HCT116 (cell line): ENCODE measurements around the gene GAL3ST3. TPM values are rescaled to one million over a fixed set of nuclear protein-coding genes. Genes with fewer than 3 reads are reported as not detected.

Experiments
- ATAC-seq: fragments of 200-7000 bp; cut with Tn5 transposase; 2 replicates; pipeline ENCODE4 v1.9.1; 2020; ENCODE audit warnings: mild to moderate bottlenecking, moderate library complexity
- BruUV-seq: library from RNA; stranded (reverse); fragments of 400-500 nt; replicated peaks from 2 replicates; lab custom pipeline; 2021; lab: Mats Ljungman, UMichigan
- CTCF ChIA-PET: fragments of 300-600 bp; sonication (Branson Sonifier 250); formaldehyde crosslinking; loops from one replicate; lab custom pipeline; 2021; ENCODE audit warnings: antibody characterized with exemption; lab: Charles Lee
- POLR2A ChIA-PET: fragments of 300-600, 350-600 bp; sonication (Branson Sonifier 250); formaldehyde crosslinking; loops from one replicate; lab custom pipeline; 2021; ENCODE audit warnings: antibody characterized with exemption; lab: Charles Lee
- RAD21 ChIA-PET, 2 experiments: fragments of 300-600 bp; sonication (Branson Sonifier 250); formaldehyde crosslinking; loops; one replicate each; lab custom pipeline; 2023; ENCODE audit warnings: low total read pairs in 2 of 2; ENCODE audit not compliant: uncharacterized antibody in 2 of 2, unreplicated experiment in 2 of 2, low non-redundant PET in 1 of 2; lab: Charles Lee
- DNase-seq: peaks from one replicate; pipeline ENCODE4 v3.0.0-alpha.2; 2010; ENCODE audit warnings: low read depth, low spot score
- H2AFZ ChIP-seq: fragments of 200-600 bp; shearing (Covaris generic), sonication (generic); 2 replicates; pipeline ENCODE4 v1.6.1; 2017; ENCODE audit warnings: low read depth, mixed run types, mixed read lengths, antibody characterized with exemption, low read length; ENCODE audit not compliant: poor library complexity, severe bottlenecking
- H3K27ac ChIP-seq: 2 replicates; pipeline ENCODE4 v1.5.1; 2012; ENCODE audit warnings: low read depth, low read length
- H3K27me3 ChIP-seq: fragments of 200-600 bp; sonication (generic); 2 replicates; pipeline ENCODE4 v1.6.1; 2016; ENCODE audit warnings: mixed run types, low read length, mixed read lengths; ENCODE audit not compliant: insufficient read depth
- H3K36me3 ChIP-seq, 2 experiments: fragments of 200-500 bp in 1 of 2; fragments of 200-600 bp in 1 of 2; sonication (Bioruptor generic) in 1 of 2; sonication (generic) in 1 of 2; 2 replicates each; pipeline versions ENCODE4 v1.5.1 to v1.6.1; 2014 to 2016; ENCODE audit warnings: low read length in 2 of 2, inconsistent platforms in 1 of 2, mixed read lengths in 1 of 2, mixed run types in 1 of 2; ENCODE audit not compliant: insufficient read depth in 2 of 2, control insufficient read depth in 1 of 2
- H3K4me1 ChIP-seq, 2 experiments: fragments of 200-600 bp in 1 of 2; sonication (generic) in 1 of 2; 2 replicates each; pipeline versions ENCODE4 v1.5.1 to v1.6.1; 2012 to 2017; ENCODE audit warnings: low read length in 2 of 2, inconsistent platforms in 1 of 2, mild to moderate bottlenecking in 1 of 2, mixed read lengths in 1 of 2, mixed run types in 1 of 2, moderate library complexity in 1 of 2; ENCODE audit not compliant: insufficient read depth in 2 of 2, control insufficient read depth in 1 of 2
- H3K4me2 ChIP-seq: fragments of 200-600 bp; sonication (generic); 2 replicates; pipeline ENCODE4 v1.6.1; 2017; ENCODE audit warnings: mixed run types, low read length, mixed read lengths
- H3K4me3 ChIP-seq, 2 experiments: fragments of 200-600 bp in 1 of 2; sonication (generic) in 1 of 2; replicated peaks in 1 of 2; 2 replicates each; pipeline ENCODE4 v1.5.1; 2011 to 2016; ENCODE audit warnings: low read length in 2 of 2, control low read depth in 1 of 2, low read depth in 1 of 2, mild to moderate bottlenecking in 1 of 2, mixed read lengths in 1 of 2, mixed run types in 1 of 2
- H3K79me2 ChIP-seq: fragments of 200-600 bp; sonication (generic); 2 replicates; pipeline ENCODE4 v1.6.1; 2017; ENCODE audit warnings: mild to moderate bottlenecking, mixed run types, low read length, moderate library complexity, mixed read lengths; ENCODE audit not compliant: insufficient read depth
- H3K9ac ChIP-seq: fragments of 200-600 bp; sonication (generic); 2 replicates; pipeline ENCODE4 v1.6.1; 2016; ENCODE audit warnings: low read length, mixed read lengths
- H3K9me2 ChIP-seq: fragments of 200-600 bp; sonication (generic), shearing (Covaris generic); 2 replicates; pipeline ENCODE4 v1.6.1; 2017; ENCODE audit warnings: mixed run types, mild to moderate bottlenecking, moderate library complexity; ENCODE audit not compliant: insufficient read depth
- H3K9me3 ChIP-seq, 2 experiments: fragments of 200-500 bp in 1 of 2; fragments of 200-600 bp in 1 of 2; sonication (Bioruptor generic) in 1 of 2; sonication (generic) in 1 of 2; 2 replicates each; pipeline ENCODE4 v1.6.1; 2014 to 2017; ENCODE audit warnings: low read length in 2 of 2, mixed read lengths in 2 of 2, inconsistent platforms in 1 of 2, low read depth in 1 of 2, mild to moderate bottlenecking in 1 of 2, mixed run types in 1 of 2, moderate library complexity in 1 of 2; ENCODE audit not compliant: control insufficient read depth in 1 of 2, insufficient read depth in 1 of 2
- H4K20me1 ChIP-seq: fragments of 200-600 bp; sonication (generic), shearing (Covaris generic); 2 replicates; pipeline ENCODE4 v1.6.1; 2017; ENCODE audit warnings: mixed run types, mild to moderate bottlenecking, moderate library complexity; ENCODE audit not compliant: insufficient read depth
- ATF3 ChIP-seq: IDR thresholded peaks from 2 replicates; pipeline ENCODE4 v1.6.1; 2012
- ELF1 ChIP-seq: IDR thresholded peaks from 2 replicates; pipeline ENCODE4 v1.6.1; 2012; ENCODE audit warnings: low read depth, borderline replicate concordance
- POLR2A ChIP-seq: IDR thresholded peaks from 2 replicates; pipeline ENCODE4 v1.7.0; 2011; ENCODE audit warnings: borderline replicate concordance; ENCODE audit not compliant: insufficient read depth, insufficient read length; ENCODE audit errors: extremely low read depth
- SIN3A ChIP-seq: IDR thresholded peaks from 2 replicates; pipeline ENCODE4 v1.6.1; 2012; ENCODE audit warnings: low read depth
- SP1 ChIP-seq: IDR thresholded peaks from 2 replicates; pipeline ENCODE4 v1.6.1; 2012; ENCODE audit warnings: low read depth
- TCF7L2 ChIP-seq: IDR thresholded peaks from 2 replicates; pipeline ENCODE4 v1.7.0; 2011; ENCODE audit warnings: borderline replicate concordance, inconsistent platforms; ENCODE audit not compliant: insufficient read depth, insufficient read length; ENCODE audit errors: extremely low read depth
- ZBTB33 ChIP-seq: IDR thresholded peaks from 2 replicates; pipeline ENCODE4 v1.6.1; 2011; ENCODE audit warnings: mild to moderate bottlenecking, low read length, moderate library complexity; ENCODE audit not compliant: insufficient replicate concordance; ENCODE audit errors: extremely low read depth
- ZFX ChIP-seq: fragments of 450-650 bp; IDR thresholded peaks from 2 replicates; pipeline ENCODE4 v1.6.1; 2017
- intact Hi-C: fragments of 100-400 bp; cut with micrococcal nuclease; formaldehyde crosslinking; loops from 2 replicates; pipeline ENCODE4 v1.10.0; 2022
- total RNA-seq: library from RNA; stranded (reverse); gene quantifications from one replicate; pipeline ENCODE4 v1.2.1, GENCODE V29; 2021; ENCODE audit not compliant: unreplicated experiment
- TF ChIP-seq, protein P1 (sequence below): IDR thresholded peaks from 2 replicates; pipeline ENCODE4 v1.6.1; 2012

GAL3ST3 gene
- total RNA-seq, 1 experiment from 2014 or later = not detected

GRCh38 chr11:66012371-66012945 lies 36.5 kb downstream of the GAL3ST3 start:
- ChIA-PET RAD21 (no interaction called here), CTCF (interaction anchor here (0.7 to 3.2 kb wide), 4 partner anchors 9 to 232 kb away, joined by 5 to 22 read pairs (median 8); partner anchors contain the start of gene FIBP), POLR2A (interaction anchor here (1.2 to 2.6 kb wide), 3 partner anchors 9 to 97 kb away, joined by 4 to 17 read pairs (median 10); partner anchors contain the start of genes BANF1 and EIF1AD)
- BruUV-seq = no TSS peak
- Histone ChIP-seq H3K9me3 (no peaks in the 10 kb centered on the region), H3K27ac (peak overlapping the region; percentile 89), H3K4me1 (peaks cover 75 to 100% of the 10 kb centered on the region in 2 experiments), H3K27me3 (no peaks in the 10 kb centered on the region), H2AFZ (no peak overlapping the region), H3K9me2 (no peaks in the 10 kb centered on the region), H4K20me1 (no peaks in the 10 kb centered on the region), H3K9ac (peak overlapping the region; percentile 74), H3K36me3 (no peaks in the 10 kb centered on the region), H3K79me2 (peaks cover 11% of the 10 kb centered on the region; the same call in 1 of the 2 replicates), H3K4me3 (peak overlapping the region; percentile 44 to 59), H3K4me2 (peak overlapping the region; percentile 72)
- TF ChIP-seq SP1 (no peak), SIN3A (no peak), ELF1 (no peak), ZFX (no peak), ZBTB33 (no peak), POLR2A (no peak), ATF3 (no peak), TCF7L2 (no peak)
- TF ChIP-seq, protein P1, sequence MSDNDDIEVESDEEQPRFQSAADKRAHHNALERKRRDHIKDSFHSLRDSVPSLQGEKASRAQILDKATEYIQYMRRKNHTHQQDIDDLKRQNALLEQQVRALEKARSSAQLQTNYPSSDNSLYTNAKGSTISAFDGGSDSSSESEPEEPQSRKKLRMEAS = no peak
- ATAC-seq (no peak), DNase-seq (no peak)
- intact Hi-C loops = no loop called here
